K562 (cell line): ENCODE results near the gene CLCNKA. TPM values are rescaled to one million over a fixed set of nuclear protein-coding genes. Genes with fewer than 3 reads are reported as not detected.

Experiments
- ATAC-seq: fragments of 200-7000 bp; cut with Tn5 transposase; 3 replicates; pipeline ENCODE4 v1.9.1; 2020; ENCODE audit warnings: moderate library complexity
- BruUV-seq: library from RNA; stranded (reverse); fragments of 400-500 nt; replicated peaks from 2 replicates; lab custom pipeline; 2021; lab: Mats Ljungman, UMichigan
- CTCF ChIA-PET: fragments of 300-600 bp; formaldehyde crosslinking; extraction: SDS; loops from one replicate; lab custom pipeline; 2021; ENCODE audit warnings: low intra/inter-chr PET ratio; lab: Yijun Ruan, JAX
- POLR2A ChIA-PET: fragments of 300-600, 350-650 bp; sonication (Branson Sonifier 250); formaldehyde crosslinking; extraction: SDS; loops from one replicate; lab custom pipeline; 2021; ENCODE audit warnings: antibody characterized with exemption, inconsistent platforms; lab: Yijun Ruan, JAX
- DNase-seq, 4 experiments: peaks; one replicate each; pipeline versions ENCODE4 v3.0.0 to v3.0.0-alpha.2; 2011 to 2018; ENCODE audit warnings: low spot score in 3 of 4, mixed read lengths in 3 of 4; ENCODE audit errors: extremely low read depth in 1 of 4
- FAIRE-seq: peaks from 2 replicates; lab custom pipeline; 2011; peaks lifted over from hg19 to GRCh38; lab: Jason Lieb, UNC
- H2AFZ ChIP-seq: 2 replicates; pipeline ENCODE4 v1.6.0; 2011; ENCODE audit warnings: low read depth, low read length, control low read depth, inconsistent platforms
- H3K27ac ChIP-seq: fragments of 200-600 bp; 3 replicates; pipeline ENCODE4 v1.8.0; 2011; ENCODE audit warnings: low read depth, mild to moderate bottlenecking, control low read depth, inconsistent platforms, low read length, moderate library complexity, mixed read lengths; ENCODE audit errors: extremely low read depth
- H3K27me3 ChIP-seq, 2 experiments: fragments of 300-600 bp in 1 of 2; 2 replicates in 1 of 2; 3 replicates in 1 of 2; pipeline versions ENCODE4 v1.6.0 to v1.8.0; 2011; ENCODE audit warnings: inconsistent platforms in 2 of 2, low read length in 2 of 2, mild to moderate bottlenecking in 1 of 2, mixed read lengths in 1 of 2, moderate library complexity in 1 of 2; ENCODE audit not compliant: control insufficient read depth in 2 of 2, insufficient read depth in 2 of 2
- H3K36me3 ChIP-seq: fragments of 300-600 bp; 3 replicates; pipeline ENCODE4 v1.8.0; 2011; ENCODE audit warnings: mild to moderate bottlenecking, low read length, inconsistent platforms; ENCODE audit not compliant: control insufficient read depth, insufficient read depth
- H3K4me1 ChIP-seq, 2 experiments: fragments of 200-600 bp in 1 of 2; replicated peaks in 1 of 2; 2 replicates in 1 of 2; 3 replicates in 1 of 2; pipeline versions ENCODE4 v1.5.1 to v1.8.0; 2011; ENCODE audit warnings: inconsistent platforms in 2 of 2, low read length in 2 of 2, mild to moderate bottlenecking in 1 of 2, mixed read lengths in 1 of 2, moderate library complexity in 1 of 2; ENCODE audit not compliant: control insufficient read depth in 2 of 2, insufficient read depth in 2 of 2
- H3K4me2 ChIP-seq: 2 replicates; pipeline ENCODE4 v1.6.1; 2011; ENCODE audit warnings: low read length, control low read depth, inconsistent platforms, mixed read lengths; ENCODE audit not compliant: insufficient read depth
- H3K4me3 ChIP-seq: fragments of 200-600 bp; sonication (generic), shearing (Covaris generic); 2 replicates; pipeline ENCODE4 v1.5.1; 2016; ENCODE audit warnings: control low read depth, inconsistent platforms
- H3K79me2 ChIP-seq: fragments of 200-600 bp; 3 replicates; pipeline ENCODE4 v1.8.0; 2011; ENCODE audit warnings: low read length, inconsistent platforms; ENCODE audit not compliant: control insufficient read depth, insufficient read depth
- H3K9ac ChIP-seq, 2 experiments: 2 replicates each; pipeline versions ENCODE4 v1.6.0 to v1.6.1; 2011; ENCODE audit warnings: low read depth in 2 of 2, low read length in 2 of 2, control low read depth in 1 of 2, inconsistent platforms in 1 of 2, mild to moderate bottlenecking in 1 of 2, mixed read lengths in 1 of 2; ENCODE audit not compliant: insufficient read depth in 1 of 2
- H3K9me1 ChIP-seq: one replicate; pipeline ENCODE4 v1.6.0; 2011; ENCODE audit warnings: inconsistent platforms, mild to moderate bottlenecking, low read length, moderate library complexity; ENCODE audit not compliant: control insufficient read depth, insufficient read depth
- H3K9me3 ChIP-seq: replicated peaks from 2 replicates; pipeline ENCODE4 v1.5.1; 2011; ENCODE audit warnings: low read depth, low read length, inconsistent platforms; ENCODE audit not compliant: control insufficient read depth, insufficient read depth
- H4K20me1 ChIP-seq: replicated peaks from 2 replicates; pipeline ENCODE4 v1.6.1; 2011; ENCODE audit warnings: low read length, inconsistent platforms, mixed read lengths; ENCODE audit not compliant: control insufficient read depth, insufficient read depth
- ESRRB ChIP-seq: fragments of 250-450 bp; sonication (Bioruptor Pico); IDR thresholded peaks from 2 replicates; pipeline ENCODE4 v1.5.0; 2020; ENCODE audit warnings: mild to moderate bottlenecking, moderate library complexity, borderline replicate concordance
- HDGF ChIP-seq: fragments of 450-650 bp; IDR thresholded peaks from 2 replicates; pipeline ENCODE4 v1.6.1; 2016
- JUND ChIP-seq, 2 experiments: IDR thresholded peaks; 2 replicates in 1 of 2; 3 replicates in 1 of 2; pipeline ENCODE4 v1.6.1; 2011; ENCODE audit warnings: borderline replicate concordance in 2 of 2, low read depth in 2 of 2, low read length in 2 of 2, improper control_type of control experiment in 1 of 2, missing biosample characterization in 1 of 2, missing genetic modification characterization in 1 of 2, missing genetic modification reagents in 1 of 2
- KLF1 ChIP-seq: fragments of 450-650 bp; IDR thresholded peaks from 2 replicates; pipeline ENCODE4 v1.6.1; 2016; ENCODE audit warnings: missing genetic modification characterization, missing compliant biosample characterization
- NR2C1 ChIP-seq, 2 experiments: fragments of 450-650 bp; IDR thresholded peaks; 2 replicates each; pipeline ENCODE4 v1.6.1; 2017; ENCODE audit warnings: mild to moderate bottlenecking in 2 of 2, antibody characterized with exemption in 1 of 2, inconsistent platforms in 1 of 2, missing compliant biosample characterization in 1 of 2, missing genetic modification characterization in 1 of 2
- TARDBP ChIP-seq: fragments of 450-650 bp; IDR thresholded peaks from 2 replicates; pipeline ENCODE4 v1.6.1; 2016
- WGBS: fragments of 100-300 bp; shearing (Covaris generic); methylation state at CpG from one replicate; pipeline ENCODE4 v1.1.6; 2016; ENCODE audit warnings: low coverage, mixed read lengths; ENCODE audit not compliant: insufficient coverage; ENCODE audit errors: missing lambda C conversion rate; 5-methylcytosine and 5-hydroxymethylcytosine counted together
- in situ Hi-C: fragments of 300-500 bp; cut with MboI; formaldehyde crosslinking; loops from 4 replicates; pipeline ENCODE4 v1.15.0; 2018; ENCODE audit warnings: inconsistent platforms, mixed read lengths
- intact Hi-C: fragments of 100-400 bp; cut with micrococcal nuclease; formaldehyde crosslinking; loops from 2 replicates; pipeline ENCODE4 v1.14.2; 2022
- polyA plus RNA-seq, 8 experiments: library from polyadenylated mRNA; depleted of rRNA in 4 of 8; stranded (reverse) in 5 of 8; unstranded in 3 of 8; fragments of >200 nt; fragmentation: Nextera tagmentation in 2 of 8; fragmentation: Illumina TruSeq in 1 of 8; extraction: Ambion mirVana in 2 of 8; extraction: Trizol in 1 of 8; gene quantifications; 2 replicates each; pipeline versions ENCODE4 v1.2.1 to v1.2.3, GENCODE V29; 2011 to 2014; ENCODE audit warnings: inconsistent platforms in 1 of 8, missing spikeins in 1 of 8
- total RNA-seq, 7 experiments: library from RNA; depleted of rRNA in 6 of 7; stranded (reverse); fragments of >200 nt in 6 of 7; fragmentation: Illumina TruSeq in 2 of 7; extraction: Trizol in 2 of 7; gene quantifications; 2 replicates each; pipeline versions ENCODE4 v1.2.1 to v1.2.3, GENCODE V29; 2011 to 2021; ENCODE audit warnings: low replicate concordance in 1 of 7
- TF ChIP-seq, protein P1 (sequence below): sonication (generic); formaldehyde crosslinking; IDR thresholded peaks from 2 replicates; pipeline ENCODE4 v1.8.0; 2023; ENCODE audit warnings: missing genetic modification reagents, mild to moderate bottlenecking, borderline replicate concordance
- TF ChIP-seq, protein P2 (sequence below): sonication (generic); formaldehyde crosslinking; IDR thresholded peaks from 2 replicates; pipeline ENCODE4 v1.8.0; 2022; ENCODE audit warnings: missing genetic modification reagents, mild to moderate bottlenecking, moderate library complexity, borderline replicate concordance
- TF ChIP-seq, protein P3 (sequence below): conservative IDR thresholded peaks from 2 replicates; pipeline ENCODE4 v1.6.1; 2011; ENCODE audit warnings: low read depth, mild to moderate bottlenecking, low read length; ENCODE audit not compliant: control insufficient read depth
- TF ChIP-seq, protein P4 (sequence below), 2 experiments: fragments of 450-650 bp in 1 of 2; sonication (generic) in 1 of 2; formaldehyde crosslinking in 1 of 2; IDR thresholded peaks in 1 of 2; conservative IDR thresholded peaks in 1 of 2; 2 replicates each; pipeline versions ENCODE4 v1.6.1 to v1.8.1; 2016 to 2023; ENCODE audit warnings: mild to moderate bottlenecking in 2 of 2, moderate library complexity in 2 of 2, inconsistent platforms in 1 of 2, missing genetic modification reagents in 1 of 2

CLCNKA gene
- total and polyA plus RNA-seq, 9 of the 15 experiments (the other 6 are each of a cell fraction or from before 2014, with no cell fraction given): 0.03 to 0.37 (median 0.10) TPM; not detected in 3

DNA sequence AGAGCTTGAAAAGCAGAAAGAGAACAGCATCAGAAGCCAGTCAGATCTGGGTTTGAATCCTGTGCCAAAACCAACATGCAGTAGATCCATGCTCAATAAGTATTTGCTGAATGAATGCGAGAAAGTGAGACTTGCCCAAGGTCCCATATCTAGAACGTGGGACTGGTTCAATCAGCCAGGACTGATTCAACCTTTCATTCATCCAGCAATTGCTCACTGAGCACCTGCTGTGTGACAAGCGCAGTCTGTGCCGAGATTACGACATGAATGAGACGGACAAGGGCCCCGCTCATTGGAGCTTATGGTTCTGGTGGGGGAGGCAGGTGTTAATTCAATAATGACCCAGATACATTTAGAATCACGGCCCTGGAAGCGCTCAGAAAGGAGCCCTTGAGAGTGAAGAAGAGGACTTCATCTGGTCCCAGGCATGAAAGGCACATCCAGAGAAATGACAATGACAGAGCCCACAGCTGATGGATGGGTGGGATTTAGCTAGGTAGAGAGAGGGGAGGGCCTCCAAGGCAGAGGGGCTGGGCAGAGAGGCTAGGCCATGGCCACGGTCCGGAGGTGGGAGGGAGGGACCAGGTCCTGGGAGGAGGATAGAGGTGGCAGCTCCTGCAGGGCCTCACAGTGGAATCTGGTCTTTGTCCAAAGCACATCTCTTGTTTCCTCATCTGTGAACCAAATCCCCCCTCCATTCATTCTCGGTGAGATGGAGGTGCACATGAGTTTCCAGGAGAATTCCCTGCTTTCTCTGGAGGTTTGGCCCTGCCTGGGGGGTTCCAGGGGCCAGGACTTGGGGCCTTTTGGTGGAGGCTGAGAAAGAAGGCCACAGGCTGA lies 55.8 kb downstream of the CLCNKA start:
- Histone ChIP-seq H3K27me3 (peaks cover 0 to 3% of the 10 kb centered on the region in 2 experiments; a peak in 1 of 5 replicates), H3K9ac (no peak overlapping the region), H3K9me3 (no peaks in the 10 kb centered on the region), H3K4me3 (no peak overlapping the region), H3K79me2 (no peaks in the 10 kb centered on the region), H4K20me1 (no peaks in the 10 kb centered on the region), H3K27ac (no peak overlapping the region), H3K4me2 (no peak overlapping the region), H2AFZ (no peak overlapping the region), H3K4me1 (peaks cover 19 to 37% of the 10 kb centered on the region in 2 experiments; a peak in 4 of 5 replicates), H3K36me3 (no peaks in the 10 kb centered on the region), H3K9me1 (no peaks in the 10 kb centered on the region)
- in situ Hi-C loops (no loop called here), intact Hi-C loops (loop anchor here (2.0 kb wide), 1 partner anchor 109 kb away; no protein-coding TSS in a partner anchor)
- ChIA-PET POLR2A (interaction anchor here (0.6 to 1.3 kb wide), 3 partner anchors 63 to 127 kb away, joined by 3 read pairs; no protein-coding TSS in a partner anchor), CTCF (interaction anchor here (3.8 to 9.0 kb wide), 2 partner anchors 109 to 167 kb away, joined by 38 to 208 read pairs; no protein-coding TSS in a partner anchor)
- DNase-seq (no peak), FAIRE-seq (no peak), ATAC-seq (no peak)
- no TSS peak for BruUV-seq
- WGBS: 12% methylated on average over 12 of the region's 12 CpGs
- TF ChIP-seq, protein P1, sequence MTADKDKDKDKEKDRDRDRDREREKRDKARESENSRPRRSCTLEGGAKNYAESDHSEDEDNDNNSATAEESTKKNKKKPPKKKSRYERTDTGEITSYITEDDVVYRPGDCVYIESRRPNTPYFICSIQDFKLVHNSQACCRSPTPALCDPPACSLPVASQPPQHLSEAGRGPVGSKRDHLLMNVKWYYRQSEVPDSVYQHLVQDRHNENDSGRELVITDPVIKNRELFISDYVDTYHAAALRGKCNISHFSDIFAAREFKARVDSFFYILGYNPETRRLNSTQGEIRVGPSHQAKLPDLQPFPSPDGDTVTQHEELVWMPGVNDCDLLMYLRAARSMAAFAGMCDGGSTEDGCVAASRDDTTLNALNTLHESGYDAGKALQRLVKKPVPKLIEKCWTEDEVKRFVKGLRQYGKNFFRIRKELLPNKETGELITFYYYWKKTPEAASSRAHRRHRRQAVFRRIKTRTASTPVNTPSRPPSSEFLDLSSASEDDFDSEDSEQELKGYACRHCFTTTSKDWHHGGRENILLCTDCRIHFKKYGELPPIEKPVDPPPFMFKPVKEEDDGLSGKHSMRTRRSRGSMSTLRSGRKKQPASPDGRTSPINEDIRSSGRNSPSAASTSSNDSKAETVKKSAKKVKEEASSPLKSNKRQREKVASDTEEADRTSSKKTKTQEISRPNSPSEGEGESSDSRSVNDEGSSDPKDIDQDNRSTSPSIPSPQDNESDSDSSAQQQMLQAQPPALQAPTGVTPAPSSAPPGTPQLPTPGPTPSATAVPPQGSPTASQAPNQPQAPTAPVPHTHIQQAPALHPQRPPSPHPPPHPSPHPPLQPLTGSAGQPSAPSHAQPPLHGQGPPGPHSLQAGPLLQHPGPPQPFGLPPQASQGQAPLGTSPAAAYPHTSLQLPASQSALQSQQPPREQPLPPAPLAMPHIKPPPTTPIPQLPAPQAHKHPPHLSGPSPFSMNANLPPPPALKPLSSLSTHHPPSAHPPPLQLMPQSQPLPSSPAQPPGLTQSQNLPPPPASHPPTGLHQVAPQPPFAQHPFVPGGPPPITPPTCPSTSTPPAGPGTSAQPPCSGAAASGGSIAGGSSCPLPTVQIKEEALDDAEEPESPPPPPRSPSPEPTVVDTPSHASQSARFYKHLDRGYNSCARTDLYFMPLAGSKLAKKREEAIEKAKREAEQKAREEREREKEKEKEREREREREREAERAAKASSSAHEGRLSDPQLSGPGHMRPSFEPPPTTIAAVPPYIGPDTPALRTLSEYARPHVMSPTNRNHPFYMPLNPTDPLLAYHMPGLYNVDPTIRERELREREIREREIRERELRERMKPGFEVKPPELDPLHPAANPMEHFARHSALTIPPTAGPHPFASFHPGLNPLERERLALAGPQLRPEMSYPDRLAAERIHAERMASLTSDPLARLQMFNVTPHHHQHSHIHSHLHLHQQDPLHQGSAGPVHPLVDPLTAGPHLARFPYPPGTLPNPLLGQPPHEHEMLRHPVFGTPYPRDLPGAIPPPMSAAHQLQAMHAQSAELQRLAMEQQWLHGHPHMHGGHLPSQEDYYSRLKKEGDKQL (CRISPR knock-in tag): no peak
- TF ChIP-seq JUND (IDR thresholded peaks at IDR 0.05; ENCODE audit: borderline replicate concordance, low read depth, low read length) (no peak), JUND (tag; IDR thresholded peaks at IDR 0.05; ENCODE audit: borderline replicate concordance, low read depth, low read length) (no peak), KLF1 (tag) (no peak), TARDBP (no peak), NR2C1 (IDR thresholded peaks at IDR 0.05) (no peak), NR2C1 (tag; IDR thresholded peaks at IDR 0.05) (no peak), HDGF (no peak), ESRRB (CRISPR knock-in tag) (no peak)
- TF ChIP-seq, protein P2, sequence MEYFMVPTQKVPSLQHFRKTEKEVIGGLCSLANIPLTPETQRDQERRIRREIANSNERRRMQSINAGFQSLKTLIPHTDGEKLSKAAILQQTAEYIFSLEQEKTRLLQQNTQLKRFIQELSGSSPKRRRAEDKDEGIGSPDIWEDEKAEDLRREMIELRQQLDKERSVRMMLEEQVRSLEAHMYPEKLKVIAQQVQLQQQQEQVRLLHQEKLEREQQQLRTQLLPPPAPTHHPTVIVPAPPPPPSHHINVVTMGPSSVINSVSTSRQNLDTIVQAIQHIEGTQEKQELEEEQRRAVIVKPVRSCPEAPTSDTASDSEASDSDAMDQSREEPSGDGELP: no peak
- TF ChIP-seq, protein P3, sequence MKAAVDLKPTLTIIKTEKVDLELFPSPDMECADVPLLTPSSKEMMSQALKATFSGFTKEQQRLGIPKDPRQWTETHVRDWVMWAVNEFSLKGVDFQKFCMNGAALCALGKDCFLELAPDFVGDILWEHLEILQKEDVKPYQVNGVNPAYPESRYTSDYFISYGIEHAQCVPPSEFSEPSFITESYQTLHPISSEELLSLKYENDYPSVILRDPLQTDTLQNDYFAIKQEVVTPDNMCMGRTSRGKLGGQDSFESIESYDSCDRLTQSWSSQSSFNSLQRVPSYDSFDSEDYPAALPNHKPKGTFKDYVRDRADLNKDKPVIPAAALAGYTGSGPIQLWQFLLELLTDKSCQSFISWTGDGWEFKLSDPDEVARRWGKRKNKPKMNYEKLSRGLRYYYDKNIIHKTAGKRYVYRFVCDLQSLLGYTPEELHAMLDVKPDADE: no peak
- TF ChIP-seq, protein P4, sequence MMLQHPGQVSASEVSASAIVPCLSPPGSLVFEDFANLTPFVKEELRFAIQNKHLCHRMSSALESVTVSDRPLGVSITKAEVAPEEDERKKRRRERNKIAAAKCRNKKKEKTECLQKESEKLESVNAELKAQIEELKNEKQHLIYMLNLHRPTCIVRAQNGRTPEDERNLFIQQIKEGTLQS (IDR thresholded peaks at IDR 0.05): no peak
- TF ChIP-seq, protein P4 (CRISPR knock-in tag; conservative IDR thresholded peaks at IDR 0.05): no peak
